A549 (cell line): Measurements from ENCODE around the gene CDH7.

Source experiments
- BHLHE40 ChIP-seq: IDR thresholded peaks from 2 replicates; pipeline ENCODE4 v1.6.1; 2012; ENCODE audit warnings: low read depth, low read length, inconsistent platforms
- EP300 ChIP-seq, 2 experiments: fragments of >200 bp; sonication (Bioruptor Twin); formaldehyde crosslinking; IDR thresholded peaks; 2 replicates in 1 of 2; 3 replicates in 1 of 2; pipeline ENCODE4 v1.6.1; 2016 to 2017
- JUNB ChIP-seq: fragments of >200 bp; sonication (Bioruptor Twin); formaldehyde crosslinking; IDR thresholded peaks from 2 replicates; pipeline ENCODE4 v1.6.1; 2016
- MAFK ChIP-seq: fragments of 450-650 bp; IDR thresholded peaks from 2 replicates; pipeline ENCODE4 v1.6.1; 2014; ENCODE audit not compliant: partially characterized antibody
- NFE2L2 ChIP-seq: fragments of 150-350 bp; conservative IDR thresholded peaks from 2 replicates; pipeline ENCODE4 v1.6.1; 2014; ENCODE audit warnings: low read length
- POLR2A ChIP-seq: IDR thresholded peaks from 2 replicates; pipeline ENCODE4 v1.6.1; 2012; ENCODE audit warnings: mild to moderate bottlenecking, low read length
- TP53 ChIP-seq: fragments of 250-450 bp; sonication (Bioruptor Pico); IDR thresholded peaks from 2 replicates; pipeline ENCODE4 v1.5.0; 2021; ENCODE audit warnings: mild to moderate bottlenecking, moderate library complexity
- TF ChIP-seq, protein P1 (sequence below): fragments of >200 bp; sonication (Bioruptor Twin); formaldehyde crosslinking; IDR thresholded peaks from 3 replicates; pipeline ENCODE4 v1.5.1; 2016
- TF ChIP-seq, protein P2 (sequence below): IDR thresholded peaks from 2 replicates; pipeline ENCODE4 v1.6.1; 2012; ENCODE audit warnings: low read depth, borderline replicate concordance

DNA sequence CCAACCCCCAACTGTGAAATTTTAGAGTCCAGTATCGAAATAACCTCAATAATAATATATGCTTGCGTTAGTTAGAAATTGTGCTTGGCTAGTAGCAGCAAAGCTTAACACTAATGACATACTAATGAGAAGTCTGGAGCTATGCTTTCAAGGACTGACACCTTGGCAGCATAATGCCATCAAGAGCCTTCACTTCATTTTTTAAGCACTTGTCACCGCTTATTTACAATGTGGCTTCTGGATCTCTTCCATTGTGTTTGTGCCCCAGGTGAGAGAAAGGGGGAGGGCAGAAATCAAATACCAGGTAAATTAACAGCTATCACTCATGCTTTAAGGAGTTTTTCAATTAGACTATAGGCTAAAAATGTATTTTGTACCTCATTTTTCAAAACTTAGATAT, 101.5 kb downstream of the CDH7 start:
- no peak for TF ChIP-seq BHLHE40
- no peak for TF ChIP-seq NFE2L2
- TF ChIP-seq, protein P1, sequence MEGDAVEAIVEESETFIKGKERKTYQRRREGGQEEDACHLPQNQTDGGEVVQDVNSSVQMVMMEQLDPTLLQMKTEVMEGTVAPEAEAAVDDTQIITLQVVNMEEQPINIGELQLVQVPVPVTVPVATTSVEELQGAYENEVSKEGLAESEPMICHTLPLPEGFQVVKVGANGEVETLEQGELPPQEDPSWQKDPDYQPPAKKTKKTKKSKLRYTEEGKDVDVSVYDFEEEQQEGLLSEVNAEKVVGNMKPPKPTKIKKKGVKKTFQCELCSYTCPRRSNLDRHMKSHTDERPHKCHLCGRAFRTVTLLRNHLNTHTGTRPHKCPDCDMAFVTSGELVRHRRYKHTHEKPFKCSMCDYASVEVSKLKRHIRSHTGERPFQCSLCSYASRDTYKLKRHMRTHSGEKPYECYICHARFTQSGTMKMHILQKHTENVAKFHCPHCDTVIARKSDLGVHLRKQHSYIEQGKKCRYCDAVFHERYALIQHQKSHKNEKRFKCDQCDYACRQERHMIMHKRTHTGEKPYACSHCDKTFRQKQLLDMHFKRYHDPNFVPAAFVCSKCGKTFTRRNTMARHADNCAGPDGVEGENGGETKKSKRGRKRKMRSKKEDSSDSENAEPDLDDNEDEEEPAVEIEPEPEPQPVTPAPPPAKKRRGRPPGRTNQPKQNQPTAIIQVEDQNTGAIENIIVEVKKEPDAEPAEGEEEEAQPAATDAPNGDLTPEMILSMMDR = no peak
- TF ChIP-seq, protein P2, sequence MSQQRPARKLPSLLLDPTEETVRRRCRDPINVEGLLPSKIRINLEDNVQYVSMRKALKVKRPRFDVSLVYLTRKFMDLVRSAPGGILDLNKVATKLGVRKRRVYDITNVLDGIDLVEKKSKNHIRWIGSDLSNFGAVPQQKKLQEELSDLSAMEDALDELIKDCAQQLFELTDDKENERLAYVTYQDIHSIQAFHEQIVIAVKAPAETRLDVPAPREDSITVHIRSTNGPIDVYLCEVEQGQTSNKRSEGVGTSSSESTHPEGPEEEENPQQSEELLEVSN = no peak
- no peak for TF ChIP-seq EP300 (IDR thresholded peaks at IDR 0.05)
- no peak for TF ChIP-seq TP53 (CRISPR knock-in tag)
- TF ChIP-seq MAFK = no peak
- TF ChIP-seq POLR2A = no peak
- no peak for TF ChIP-seq JUNB
